SK-N-MC (cell line): ENCODE results near the gene ZSWIM3.
A peak's percentile ranks its signal among the peaks of the same experiment; 100 is the strongest.

ENCODE experiments used
- DNase-seq: peaks from one replicate; pipeline ENCODE4 v3.0.0-alpha.2; 2011; ENCODE audit warnings: low read depth, low spot score
- H3K27ac ChIP-seq: fragments of 200-600 bp; sonication (generic); 2 replicates; pipeline ENCODE4 v1.5.1; 2016; ENCODE audit warnings: mixed run types
- H3K36me3 ChIP-seq: fragments of 200-600 bp; sonication (generic); 2 replicates; pipeline ENCODE4 v1.6.1; 2017; ENCODE audit warnings: antibody characterized with exemption, low read length, mixed read lengths; ENCODE audit not compliant: insufficient read depth
- H3K4me3 ChIP-seq: fragments of 200-600 bp; sonication (generic); 2 replicates; pipeline ENCODE4 v1.5.1; 2016
- H3K9ac ChIP-seq: fragments of 200-600 bp; sonication (generic); 2 replicates; pipeline ENCODE4 v1.8.0; 2017; ENCODE audit warnings: mixed run types, mixed read lengths; ENCODE audit not compliant: insufficient read length
- H3K9me3 ChIP-seq: fragments of 200-600 bp; sonication (generic); 2 replicates; pipeline ENCODE4 v1.6.1; 2017; ENCODE audit warnings: low read depth, mild to moderate bottlenecking, antibody characterized with exemption, low read length, moderate library complexity, mixed read lengths
- EZH2 ChIP-seq: fragments of 200-600 bp; sonication (generic); IDR thresholded peaks from one replicate; pipeline ENCODE4 v1.6.1; 2017; ENCODE audit warnings: antibody characterized with exemption
- FOXP2 ChIP-seq: optimal IDR thresholded peaks from 2 replicates; pipeline ENCODE3; 2011; ENCODE audit warnings: mild to moderate bottlenecking, moderate library complexity; ENCODE audit not compliant: insufficient read depth; ENCODE audit errors: extremely low read length, control extremely low read depth
- POLR2AphosphoS5 ChIP-seq: IDR thresholded peaks from 2 replicates; pipeline ENCODE4 v1.6.1; 2012; ENCODE audit warnings: mild to moderate bottlenecking, low read depth, low read length, borderline replicate concordance

The ZSWIM3 gene

GRCh38 chr20:45817376-45818194, 39.8 kb upstream of the ZSWIM3 start:
- TF ChIP-seq POLR2AphosphoS5 (no peak), EZH2 (no peak), FOXP2 (no peak)
- peaks cover 39% of the 10 kb centered on the region for H3K36me3 ChIP-seq
- H3K27ac ChIP-seq: no peak overlapping the region
- no peak overlapping the region for H3K4me3 ChIP-seq
- no peaks in the 10 kb centered on the region for H3K9me3 ChIP-seq
- no peak overlapping the region for H3K9ac ChIP-seq
- no peak for DNase-seq

- Histone ChIP-seq H3K27ac (peak overlapping the region; percentile 64; the same call in 1 of the 2 replicates), H3K9me3 (no peaks in the 10 kb centered on the region), H3K36me3 (peaks cover 37% of the 10 kb centered on the region), H3K4me3 (no peak overlapping the region), H3K9ac (no peak overlapping the region)
- no peak for TF ChIP-seq POLR2AphosphoS5
- no peak for TF ChIP-seq FOXP2
- no peak for TF ChIP-seq EZH2
- DNase-seq: no peak
Measured at GRCh38 chr20:45818239-45818638, 39.2 kb upstream of the ZSWIM3 start.

GRCh38 chr20:45819466-45819865, 37.9 kb upstream of the ZSWIM3 start:
- DNase-seq: no peak
- Histone ChIP-seq H3K27ac (no peak overlapping the region), H3K36me3 (peaks cover 27% of the 10 kb centered on the region), H3K9ac (no peak overlapping the region), H3K9me3 (no peaks in the 10 kb centered on the region), H3K4me3 (no peak overlapping the region)
- no peak for TF ChIP-seq FOXP2
- TF ChIP-seq POLR2AphosphoS5: no peak
- TF ChIP-seq EZH2: no peak

- Histone ChIP-seq H3K9me3 (no peaks in the 10 kb centered on the region), H3K36me3 (peaks cover 2% of the 10 kb centered on the region), H3K4me3 (no peak overlapping the region), H3K9ac (no peak overlapping the region), H3K27ac (no peak overlapping the region)
- no peak for DNase-seq
- TF ChIP-seq POLR2AphosphoS5: no peak
Measured at GRCh38 chr20:45821947-45822346, 35.5 kb upstream of the ZSWIM3 start.

GRCh38 chr20:45822857-45823256, 34.6 kb upstream of the ZSWIM3 start:
- no peaks in the 10 kb centered on the region for H3K36me3 ChIP-seq
- H3K9ac ChIP-seq: no peak overlapping the region

DNA sequence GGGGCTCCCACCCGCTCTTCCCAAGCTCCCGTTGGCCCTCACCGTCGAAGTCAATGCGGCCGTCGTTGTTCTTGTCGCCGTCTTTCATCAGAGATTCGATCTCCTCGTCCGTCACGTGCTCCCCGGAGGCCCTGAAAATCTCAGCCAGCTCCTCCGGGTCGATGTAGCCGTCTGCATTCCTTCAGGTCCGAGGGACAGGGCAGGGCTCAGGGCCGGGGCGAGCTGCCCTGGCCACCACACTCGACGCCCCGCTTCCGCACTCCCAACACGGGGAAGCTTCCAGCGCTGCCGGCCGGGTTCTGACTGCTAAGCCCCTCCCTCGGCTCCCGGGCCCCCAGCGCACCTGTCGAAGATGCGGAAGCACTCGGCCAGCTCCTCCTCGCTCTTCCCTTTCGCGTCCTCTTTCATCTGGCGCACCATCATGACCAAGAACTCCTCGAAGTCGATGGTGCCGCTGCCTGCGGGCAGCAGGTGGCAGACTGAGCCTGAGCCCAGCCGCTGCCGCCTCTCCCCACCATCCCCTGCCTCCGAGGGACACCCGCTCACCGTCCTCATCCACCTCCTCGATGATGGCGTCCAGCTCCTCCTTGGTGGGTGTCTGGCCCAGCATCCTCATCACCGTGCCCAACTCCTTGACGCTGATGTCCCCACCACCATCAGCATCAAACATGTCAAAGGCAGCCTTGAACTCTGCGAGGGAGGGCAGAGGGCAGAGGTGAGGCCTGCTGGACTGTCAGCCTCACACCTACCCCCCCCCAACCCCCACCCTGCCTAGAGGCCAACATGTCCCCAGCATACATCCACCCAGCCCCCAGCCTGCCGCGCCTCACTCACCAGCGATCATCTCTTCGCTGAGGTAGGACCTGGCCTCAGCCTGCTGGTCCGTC, 33.2 kb upstream of the ZSWIM3 start:
- no peak for DNase-seq
- no peak overlapping the region for H3K27ac ChIP-seq
- H3K36me3 ChIP-seq: no peaks in the 10 kb centered on the region
- no peak overlapping the region for H3K4me3 ChIP-seq
- no peaks in the 10 kb centered on the region for H3K9me3 ChIP-seq
- no peak for TF ChIP-seq POLR2AphosphoS5
- TF ChIP-seq EZH2: no peak
- no peak for TF ChIP-seq FOXP2
- no peak overlapping the region for H3K9ac ChIP-seq

More at GRCh38 chr20:45822857-45823256, 34.6 kb upstream of the ZSWIM3 start:
- no peak for TF ChIP-seq POLR2AphosphoS5
- no peak for TF ChIP-seq FOXP2
- TF ChIP-seq EZH2: no peak
- H3K4me3 ChIP-seq: peak overlapping the region; percentile 25
- DNase-seq: no peak
- H3K9me3 ChIP-seq: no peaks in the 10 kb centered on the region
- H3K27ac ChIP-seq: no peak overlapping the region

DNA sequence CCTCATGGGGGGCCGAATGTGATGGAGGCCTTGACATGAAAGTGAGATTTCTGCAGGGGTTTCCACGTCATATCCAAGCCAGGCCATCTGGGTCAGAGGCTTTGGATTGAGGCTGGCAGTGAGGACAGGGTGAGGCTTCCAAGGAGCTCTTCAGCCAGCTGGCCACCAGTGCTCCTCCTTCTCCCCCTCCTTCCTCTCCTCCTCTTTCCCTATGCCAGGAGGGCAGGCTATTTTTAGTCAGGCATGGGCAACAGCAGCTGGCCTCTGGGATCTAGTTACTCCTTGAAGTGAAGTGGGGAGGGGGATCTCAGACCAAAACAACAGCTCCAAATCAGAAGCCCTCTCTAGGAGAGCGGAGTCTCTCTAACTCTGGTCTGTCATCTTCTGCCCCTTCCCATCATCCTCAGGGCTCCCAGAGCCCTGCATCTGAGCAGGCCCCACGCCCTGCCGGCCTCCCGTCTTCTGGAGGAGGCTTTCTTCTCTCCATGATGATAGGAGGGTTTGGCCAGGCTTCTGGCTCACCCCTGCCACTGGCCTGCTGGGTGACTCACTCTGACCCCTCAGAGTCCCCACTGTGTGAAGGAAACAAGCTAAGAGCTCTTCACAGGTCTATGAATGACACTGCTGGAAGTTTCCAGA, 30.9 kb upstream of the ZSWIM3 start:
- Histone ChIP-seq H3K9me3 (no peaks in the 10 kb centered on the region), H3K9ac (no peak overlapping the region), H3K27ac (no peak overlapping the region), H3K4me3 (no peak overlapping the region), H3K36me3 (no peaks in the 10 kb centered on the region)
- no peak for DNase-seq
- TF ChIP-seq POLR2AphosphoS5: no peak
- no peak for TF ChIP-seq FOXP2
- TF ChIP-seq EZH2: no peak

DNA sequence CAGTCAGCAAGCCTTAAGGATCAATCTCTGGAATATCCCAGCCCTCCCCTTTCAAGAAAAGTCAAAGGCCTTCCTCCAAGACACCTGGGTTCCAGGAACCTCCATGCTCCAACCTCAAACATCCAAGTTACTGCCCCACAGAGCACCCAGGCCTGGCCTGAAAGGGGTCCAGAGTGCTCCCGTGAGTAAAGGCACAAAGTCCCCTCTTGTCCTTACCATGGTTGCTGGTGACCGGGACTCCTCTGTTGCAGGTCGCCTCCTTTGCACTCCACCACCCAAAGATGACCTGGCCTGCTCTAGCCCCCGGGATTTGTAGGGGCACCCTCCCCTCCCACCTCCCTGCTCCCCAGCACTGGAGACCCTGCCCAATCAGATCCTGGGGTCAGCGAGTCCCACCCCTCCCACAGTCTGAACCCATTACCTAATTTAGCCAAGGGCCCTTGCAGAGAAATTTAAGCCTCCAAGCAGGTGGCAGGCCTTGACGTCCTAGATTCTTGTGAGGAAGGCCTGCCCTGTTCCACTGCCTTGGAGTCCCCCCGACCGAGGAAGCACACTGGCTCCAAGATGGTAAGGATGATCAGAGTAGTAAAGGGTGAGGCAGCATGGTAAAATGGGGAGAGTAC, 30.3 kb upstream of the ZSWIM3 start, which contains the start of gene TNNC2:
TSS of gene TNNC2 (minus strand) at position 283 of the 623 bp plus-strand sequence. CDS start at position 219, 64 bp downstream.
- Histone ChIP-seq H3K27ac (no peak within 1 kb of the TSS), H3K4me3 (no peak within 1 kb of the TSS), H3K9me3 (no peaks in the 10 kb centered on the region), H3K36me3 (no peaks in the 10 kb centered on the region), H3K9ac (no peak within 1 kb of the TSS)
- no peak for TF ChIP-seq POLR2AphosphoS5
- no peak for TF ChIP-seq EZH2
- DNase-seq: no peak
